ENCODE results near the gene KRT16.
"Not testable (repeated sequence)": the region's sequence is repeated elsewhere in the genome, so short reads cannot be mapped to it uniquely, and the experiment has no call there.

GRCh38 chr17:41606930-41607329 lies 5.6 kb downstream of the KRT16 start:
- TF ChIP-seq CTCF (conservative IDR thresholded peaks at IDR 0.05; ENCODE audit: low read depth, low read length); EZH2 (IDR thresholded peaks at IDR 0.05; ENCODE audit: borderline replicate concordance, low read depth, low read length, poor library complexity, severe bottlenecking): not testable (repeated sequence)
